ENCODE measurements around the gene DPYD. TPM values are rescaled to one million over a fixed set of nuclear protein-coding genes. Genes with fewer than 3 reads are reported as not detected.

The DPYD gene
- total and polyA plus RNA-seq, 4 experiments from 2014 or later, result 49.7 to 58.4 (median 51.9) TPM

DNA sequence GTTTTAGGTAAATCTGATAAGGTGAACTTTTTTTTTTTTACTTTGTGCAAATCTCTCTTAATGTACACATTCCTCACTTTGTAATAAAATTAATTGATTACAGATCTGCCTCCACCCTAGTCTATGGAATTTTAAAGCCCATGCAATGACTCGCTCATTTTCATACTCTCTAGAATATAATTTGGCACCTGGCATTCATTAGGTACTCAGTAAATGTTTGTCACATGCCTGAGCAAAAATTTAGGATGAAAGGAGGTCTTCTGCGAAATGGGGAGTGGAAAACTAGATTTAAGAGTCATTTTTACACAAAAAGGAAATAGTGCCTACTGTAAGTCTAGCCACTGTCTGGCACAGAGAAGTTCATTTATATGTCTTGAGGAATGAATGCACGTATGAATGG is 350.1 kb downstream of the DPYD start:
- ChIA-PET POLR2A (ENCODE audit: partially characterized antibody) (no interaction called here), CTCF (ENCODE audit: partially characterized antibody) (no interaction called here)
- Histone ChIP-seq H3K27me3 (ENCODE audit: insufficient read depth, low read length) (no peaks in the 10 kb centered on the region), H3K36me3 (ENCODE audit: insufficient read depth, low read length) (peaks cover 3% of the 10 kb centered on the region), H3K9me3 (ENCODE audit: control insufficient read depth in 1 of 2, low read length in 2 of 2) (no peaks in the 10 kb centered on the region), H3K27ac (ENCODE audit: low read depth, low read length) (no peak overlapping the region), H3K4me1 (ENCODE audit: insufficient read depth, low read length) (no peaks in the 10 kb centered on the region), H3K4me3 (ENCODE audit: low read length in 2 of 2) (no peak overlapping the region)
- no peak for DNase-seq
- Mint-ChIP-seq H3K27ac (no peak overlapping the region), H3K36me3 (peaks cover 57 to 59% of the 10 kb centered on the region in 2 donors), H3K4me3 (no peak overlapping the region), H3K4me1 (no peaks in the 10 kb centered on the region), H3K27me3 (no peaks in the 10 kb centered on the region), H3K9me3 (no peaks in the 10 kb centered on the region)
- intact Hi-C loops (cut with micrococcal nuclease), result no loop called here

GRCh38 chr1:97567000-97567749 is 353.7 kb downstream of the DPYD start:
- no peaks in the 10 kb centered on the region for H3K27me3 ChIP-seq (ENCODE audit: insufficient read depth, low read length)
- H3K4me1 Mint-ChIP-seq, result no peaks in the 10 kb centered on the region
- no peaks in the 10 kb centered on the region for H3K27me3 Mint-ChIP-seq
- ChIA-PET CTCF (ENCODE audit: partially characterized antibody) (no interaction called here), POLR2A (ENCODE audit: partially characterized antibody) (no interaction called here)
- intact Hi-C loops (cut with micrococcal nuclease), result no loop called here
- no peaks in the 10 kb centered on the region for H3K36me3 ChIP-seq (ENCODE audit: insufficient read depth, low read length)
- H3K9me3 Mint-ChIP-seq, result no peaks in the 10 kb centered on the region
- no peak overlapping the region for H3K4me3 Mint-ChIP-seq
- no peak for DNase-seq
- no peak overlapping the region for H3K4me3 ChIP-seq (ENCODE audit: low read length in 2 of 2)
- no peaks in the 10 kb centered on the region for H3K4me1 ChIP-seq (ENCODE audit: insufficient read depth, low read length)
- peaks cover 40 to 46% of the 10 kb centered on the region in 2 donors for H3K36me3 Mint-ChIP-seq
- no peak overlapping the region for H3K27ac ChIP-seq (ENCODE audit: low read depth, low read length)
- no peaks in the 10 kb centered on the region for H3K9me3 ChIP-seq (ENCODE audit: control insufficient read depth in 1 of 2, low read length in 2 of 2)
- no peak overlapping the region for H3K27ac Mint-ChIP-seq

DNA sequence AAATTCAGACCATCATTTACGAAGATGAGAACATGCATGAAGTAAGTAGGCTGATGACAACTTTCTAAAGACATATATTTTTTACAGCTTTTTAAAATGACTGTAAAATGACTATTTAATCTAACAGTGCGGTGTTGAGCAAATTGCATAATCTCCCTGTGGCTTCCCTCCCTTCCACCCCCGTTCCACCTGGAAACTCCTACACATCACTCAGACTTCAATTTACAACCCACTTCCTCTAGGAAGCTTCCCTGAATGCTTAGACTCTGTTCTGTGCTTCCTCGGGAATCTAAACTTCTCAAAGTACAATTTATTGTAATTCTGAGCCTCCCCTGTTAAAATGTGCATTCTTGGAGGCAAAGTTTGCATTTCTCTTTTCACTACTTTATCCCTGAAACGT is 354.9 kb downstream of the DPYD start:
- Mint-ChIP-seq H3K4me3 (no peak overlapping the region), H3K9me3 (no peaks in the 10 kb centered on the region), H3K36me3 (peaks cover 36 to 46% of the 10 kb centered on the region in 2 donors), H3K27ac (no peak overlapping the region), H3K4me1 (no peaks in the 10 kb centered on the region), H3K27me3 (no peaks in the 10 kb centered on the region)
- Histone ChIP-seq H3K27ac (ENCODE audit: low read depth, low read length) (no peak overlapping the region), H3K36me3 (ENCODE audit: insufficient read depth, low read length) (no peaks in the 10 kb centered on the region), H3K27me3 (ENCODE audit: insufficient read depth, low read length) (no peaks in the 10 kb centered on the region), H3K9me3 (ENCODE audit: control insufficient read depth in 1 of 2, low read length in 2 of 2) (no peaks in the 10 kb centered on the region), H3K4me1 (ENCODE audit: insufficient read depth, low read length) (no peaks in the 10 kb centered on the region), H3K4me3 (ENCODE audit: low read length in 2 of 2) (no peak overlapping the region)
- intact Hi-C loops (cut with micrococcal nuclease), result no loop called here
- no peak for DNase-seq
- CTCF ChIA-PET (ENCODE audit: partially characterized antibody), result no interaction called here
- POLR2A ChIA-PET (ENCODE audit: partially characterized antibody), result no interaction called here

DNA sequence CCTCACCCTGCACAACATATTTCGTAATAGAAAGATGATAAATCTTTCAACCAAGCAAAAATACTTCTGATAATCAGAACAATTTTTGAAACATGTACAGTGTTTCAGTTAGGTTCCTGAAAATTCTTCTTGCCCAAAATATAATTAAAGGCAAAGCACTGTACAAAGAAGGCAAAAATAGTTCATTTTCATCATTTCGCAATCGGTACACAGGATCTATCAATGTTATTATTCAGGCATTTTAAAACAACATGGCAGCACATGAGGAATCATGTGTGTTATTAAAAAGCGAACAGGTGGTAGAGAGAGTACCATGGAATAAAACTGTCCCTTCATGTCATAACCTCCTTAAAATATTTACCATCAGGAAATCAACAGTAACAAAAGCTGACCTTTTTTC is 356.9 kb downstream of the DPYD start:
- H3K4me3 ChIP-seq (ENCODE audit: low read length in 2 of 2), result no peak overlapping the region
- CTCF ChIA-PET (ENCODE audit: partially characterized antibody), result interaction anchor here (0.6 kb wide), 1 partner anchor 477 kb away, joined by 3 read pairs; no protein-coding TSS in a partner anchor
- H3K27me3 ChIP-seq (ENCODE audit: insufficient read depth, low read length), result no peaks in the 10 kb centered on the region
- Mint-ChIP-seq H3K4me1 (peaks cover 0 to 3% (median 0%) of the 10 kb centered on the region in 4 donors), H3K36me3 (peaks cover 36 to 50% of the 10 kb centered on the region in 2 donors), H3K4me3 (no peak overlapping the region), H3K27ac (no peak overlapping the region), H3K27me3 (no peaks in the 10 kb centered on the region), H3K9me3 (peaks cover 0 to 3% (median 0%) of the 10 kb centered on the region in 8 donors)
- intact Hi-C loops (cut with micrococcal nuclease), result no loop called here
- no peaks in the 10 kb centered on the region for H3K9me3 ChIP-seq (ENCODE audit: control insufficient read depth in 1 of 2, low read length in 2 of 2)
- no peaks in the 10 kb centered on the region for H3K4me1 ChIP-seq (ENCODE audit: insufficient read depth, low read length)
- no peak for DNase-seq
- no peak overlapping the region for H3K27ac ChIP-seq (ENCODE audit: low read depth, low read length)
- H3K36me3 ChIP-seq (ENCODE audit: insufficient read depth, low read length), result no peaks in the 10 kb centered on the region
- POLR2A ChIA-PET (ENCODE audit: partially characterized antibody), result no interaction called here

GRCh38 chr1:97562081-97562480 is 358.8 kb downstream of the DPYD start:
- no peaks in the 10 kb centered on the region for H3K27me3 ChIP-seq (ENCODE audit: insufficient read depth, low read length)
- DNase-seq, result no peak
- no peaks in the 10 kb centered on the region for H3K9me3 ChIP-seq (ENCODE audit: control insufficient read depth in 1 of 2, low read length in 2 of 2)
- Mint-ChIP-seq H3K27me3 (no peaks in the 10 kb centered on the region), H3K4me1 (peaks cover 0 to 3% (median 0%) of the 10 kb centered on the region in 4 donors), H3K36me3 (peaks cover 45 to 62% of the 10 kb centered on the region in 2 donors), H3K4me3 (no peak overlapping the region), H3K9me3 (peaks cover 0 to 4% (median 0%) of the 10 kb centered on the region in 8 donors), H3K27ac (peak overlapping the region in 1 of 7 donors; percentile 8)
- POLR2A ChIA-PET (ENCODE audit: partially characterized antibody), result no interaction called here
- no peak overlapping the region for H3K27ac ChIP-seq (ENCODE audit: low read depth, low read length)
- intact Hi-C loops (cut with micrococcal nuclease), result no loop called here
- no peak overlapping the region for H3K4me3 ChIP-seq (ENCODE audit: low read length in 2 of 2)
- CTCF ChIA-PET (ENCODE audit: partially characterized antibody), result no interaction called here
- no peaks in the 10 kb centered on the region for H3K36me3 ChIP-seq (ENCODE audit: insufficient read depth, low read length)
- H3K4me1 ChIP-seq (ENCODE audit: insufficient read depth, low read length), result no peaks in the 10 kb centered on the region

- intact Hi-C loops (cut with micrococcal nuclease), result no loop called here
- Histone ChIP-seq H3K4me1 (ENCODE audit: insufficient read depth, low read length) (no peaks in the 10 kb centered on the region), H3K36me3 (ENCODE audit: insufficient read depth, low read length) (no peaks in the 10 kb centered on the region), H3K9me3 (ENCODE audit: control insufficient read depth in 1 of 2, low read length in 2 of 2) (no peaks in the 10 kb centered on the region), H3K4me3 (ENCODE audit: low read length in 2 of 2) (no peak overlapping the region), H3K27ac (ENCODE audit: low read depth, low read length) (no peak overlapping the region), H3K27me3 (ENCODE audit: insufficient read depth, low read length) (no peaks in the 10 kb centered on the region)
- Mint-ChIP-seq H3K27ac (peak overlapping the region in 1 of 7 donors; percentile 25), H3K4me3 (no peak overlapping the region), H3K36me3 (peaks cover 40 to 60% of the 10 kb centered on the region in 2 donors), H3K27me3 (no peaks in the 10 kb centered on the region), H3K9me3 (peaks cover 0 to 4% (median 0%) of the 10 kb centered on the region in 8 donors), H3K4me1 (peaks cover 0 to 3% (median under 1%) of the 10 kb centered on the region in 4 donors)
- CTCF ChIA-PET (ENCODE audit: partially characterized antibody), result no interaction called here
- POLR2A ChIA-PET (ENCODE audit: partially characterized antibody), result no interaction called here
- no peak for DNase-seq
Measured at GRCh38 chr1:97560714-97561113, 360.1 kb downstream of the DPYD start.

GRCh38 chr1:97553971-97554370 is 366.9 kb downstream of the DPYD start:
- peaks cover 36 to 37% of the 10 kb centered on the region in 2 donors for H3K36me3 Mint-ChIP-seq
- DNase-seq, result no peak
- no peak overlapping the region for H3K27ac ChIP-seq (ENCODE audit: low read depth, low read length)
- H3K27ac Mint-ChIP-seq, result no peak overlapping the region
- intact Hi-C loops (cut with micrococcal nuclease), result no loop called here
- H3K27me3 ChIP-seq (ENCODE audit: insufficient read depth, low read length), result no peaks in the 10 kb centered on the region
- H3K4me3 Mint-ChIP-seq, result no peak overlapping the region
- H3K4me1 Mint-ChIP-seq, result peaks cover 0 to 8% (median under 1%) of the 10 kb centered on the region in 4 donors
- H3K4me3 ChIP-seq (ENCODE audit: low read length in 2 of 2), result no peak overlapping the region
- peaks cover 0 to 4% (median 0%) of the 10 kb centered on the region in 8 donors for H3K9me3 Mint-ChIP-seq
- H3K4me1 ChIP-seq (ENCODE audit: insufficient read depth, low read length), result no peaks in the 10 kb centered on the region
- H3K36me3 ChIP-seq (ENCODE audit: insufficient read depth, low read length), result no peaks in the 10 kb centered on the region
- ChIA-PET CTCF (ENCODE audit: partially characterized antibody) (no interaction called here), POLR2A (ENCODE audit: partially characterized antibody) (no interaction called here)
- H3K27me3 Mint-ChIP-seq, result no peaks in the 10 kb centered on the region
- no peaks in the 10 kb centered on the region for H3K9me3 ChIP-seq (ENCODE audit: control insufficient read depth in 1 of 2, low read length in 2 of 2)

Data from CD4-positive, alpha-beta memory T cell (primary cell).